ENCODE data around the gene RIPK3. TPM values are rescaled to one million over a fixed set of nuclear protein-coding genes. Genes with fewer than 3 reads are reported as not detected.

RIPK3 gene
- total RNA-seq, 2 donors from 2014 or later, result 1.9 to 7.6 TPM

DNA sequence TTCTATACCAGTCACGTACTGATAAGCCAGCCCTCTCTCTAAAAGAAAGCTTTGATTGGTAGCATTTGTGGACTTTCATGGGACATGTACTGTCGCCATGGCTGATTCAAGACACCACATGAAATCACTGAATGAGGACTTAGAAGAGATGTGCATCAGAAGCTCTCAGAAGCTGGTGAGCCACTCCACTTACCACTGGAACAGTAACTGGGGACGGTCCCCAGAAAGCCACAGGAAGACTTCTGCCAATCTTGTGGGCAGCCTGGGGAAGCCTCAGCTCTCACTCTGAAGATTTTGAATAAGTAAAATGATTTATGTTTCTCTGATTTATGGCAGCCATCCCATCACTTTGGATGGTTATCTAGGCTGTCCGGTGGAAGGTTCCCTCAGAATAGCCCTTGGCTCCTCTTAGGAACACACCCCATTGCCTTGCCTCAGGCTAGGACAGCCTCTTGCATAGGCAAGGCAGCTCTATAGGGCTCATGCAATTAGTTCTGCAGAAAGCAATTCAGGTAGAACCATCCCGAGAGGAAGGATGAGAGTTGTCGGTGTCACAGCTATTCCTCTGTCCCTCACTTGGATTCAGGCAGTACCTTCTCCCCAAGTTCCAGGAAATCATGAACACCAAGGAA is 50.0 kb downstream of the RIPK3 start:
- H3K9me3 ChIP-seq, result no peaks in the 10 kb centered on the region
- H3K4me1 ChIP-seq (replicated peaks), result no peaks in the 10 kb centered on the region
- DNase-seq (ENCODE audit: low spot score), result no peak
- H3K27ac ChIP-seq, result no peak overlapping the region
- intact Hi-C loops (cut with DNase I), result no loop called here
- 78% methylated on average over 6 of the region's 6 CpGs for WGBS
- TF ChIP-seq, protein P1, sequence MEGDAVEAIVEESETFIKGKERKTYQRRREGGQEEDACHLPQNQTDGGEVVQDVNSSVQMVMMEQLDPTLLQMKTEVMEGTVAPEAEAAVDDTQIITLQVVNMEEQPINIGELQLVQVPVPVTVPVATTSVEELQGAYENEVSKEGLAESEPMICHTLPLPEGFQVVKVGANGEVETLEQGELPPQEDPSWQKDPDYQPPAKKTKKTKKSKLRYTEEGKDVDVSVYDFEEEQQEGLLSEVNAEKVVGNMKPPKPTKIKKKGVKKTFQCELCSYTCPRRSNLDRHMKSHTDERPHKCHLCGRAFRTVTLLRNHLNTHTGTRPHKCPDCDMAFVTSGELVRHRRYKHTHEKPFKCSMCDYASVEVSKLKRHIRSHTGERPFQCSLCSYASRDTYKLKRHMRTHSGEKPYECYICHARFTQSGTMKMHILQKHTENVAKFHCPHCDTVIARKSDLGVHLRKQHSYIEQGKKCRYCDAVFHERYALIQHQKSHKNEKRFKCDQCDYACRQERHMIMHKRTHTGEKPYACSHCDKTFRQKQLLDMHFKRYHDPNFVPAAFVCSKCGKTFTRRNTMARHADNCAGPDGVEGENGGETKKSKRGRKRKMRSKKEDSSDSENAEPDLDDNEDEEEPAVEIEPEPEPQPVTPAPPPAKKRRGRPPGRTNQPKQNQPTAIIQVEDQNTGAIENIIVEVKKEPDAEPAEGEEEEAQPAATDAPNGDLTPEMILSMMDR (IDR thresholded peaks at IDR 0.05), result no peak
- TF ChIP-seq POLR2AphosphoS5 (IDR thresholded peaks at IDR 0.05) (no peak), POLR2A (IDR thresholded peaks at IDR 0.05) (no peak)
- no peaks in the 10 kb centered on the region for H3K36me3 ChIP-seq
- no peak overlapping the region for H3K4me3 ChIP-seq
- no peaks in the 10 kb centered on the region for H3K27me3 ChIP-seq (replicated peaks; ENCODE audit: insufficient read depth)

DNA sequence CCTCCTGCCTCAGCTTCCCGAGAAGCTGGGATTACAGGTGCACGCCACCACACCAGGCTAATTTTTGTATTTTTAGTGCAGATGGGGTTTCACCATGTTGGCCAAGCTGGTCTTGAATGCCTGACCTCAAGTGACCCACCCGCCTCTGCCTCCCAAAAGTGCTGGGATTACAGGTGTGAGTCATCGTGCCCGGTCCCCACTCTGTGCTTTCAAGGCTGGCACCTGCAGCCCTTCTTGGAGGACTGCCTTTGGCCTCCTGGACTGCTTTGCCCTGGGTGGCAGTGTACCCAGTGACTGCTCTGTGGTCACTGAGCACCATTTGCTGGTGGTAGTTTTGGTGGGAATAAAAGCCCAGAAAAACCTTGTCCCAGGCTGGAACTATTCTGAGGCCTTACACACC is 52.8 kb downstream of the RIPK3 start:
- intact Hi-C loops (cut with DNase I), result no loop called here
- TF ChIP-seq POLR2A (IDR thresholded peaks at IDR 0.05), result no peak
- TF ChIP-seq, protein P1 (IDR thresholded peaks at IDR 0.05), result no peak
- no peak for TF ChIP-seq POLR2AphosphoS5 (IDR thresholded peaks at IDR 0.05)
- WGBS, result 96% methylated on average over 5 of the region's 5 CpGs
- Histone ChIP-seq H3K4me3 (no peak overlapping the region), H3K36me3 (no peaks in the 10 kb centered on the region), H3K27ac (no peak overlapping the region), H3K4me1 (replicated peaks) (no peaks in the 10 kb centered on the region), H3K27me3 (replicated peaks; ENCODE audit: insufficient read depth) (no peaks in the 10 kb centered on the region), H3K9me3 (no peaks in the 10 kb centered on the region)
- no peak for DNase-seq (ENCODE audit: low spot score)

Small RNA genes within 50 kb of the gene (small RNA-seq; reads per million reads assigned to genes)
- 0 reads per million in 2 donors for gene RF00026

Other genes with a start within 250 kb of the RIPK3 start
- 10 to 100 TPM; 15.4 to 21.8 TPM for gene PCK2, start 245.7 kb downstream of the RIPK3 start, total RNA-seq
- gene DCAF11, start 225.2 kb downstream of the RIPK3 start, total RNA-seq, result 100 to 1,000 TPM; 111 to 115 TPM
- 1 to 10 TPM; 4.3 to 4.7 TPM for gene NRL, start 225.0 kb downstream of the RIPK3 start, total RNA-seq
- gene FITM1, start 209.3 kb downstream of the RIPK3 start, total RNA-seq, result 1 to 10 TPM in 1 of 2 donors, not detected in 1; 2.0 TPM
- 100 to 1,000 TPM in 1 of 2 donors, 10 to 100 TPM in 1; 85.4 to 213 TPM for gene PSME1, start 203.8 kb downstream of the RIPK3 start, total RNA-seq
- gene EMC9, start 198.4 kb downstream of the RIPK3 start, total RNA-seq, result 10 to 100 TPM; 13.1 to 13.6 TPM
- 10 to 100 TPM; 34.5 to 89.3 TPM for gene PSME2, start 193.4 kb downstream of the RIPK3 start, total RNA-seq
- 10 to 100 TPM; 73.8 to 76.9 TPM for gene RNF31, start 192.5 kb downstream of the RIPK3 start, total RNA-seq
- gene IRF9, start 178.7 kb downstream of the RIPK3 start, total RNA-seq, result 10 to 100 TPM; 61.5 to 82.9 TPM
- 10 to 100 TPM in 1 of 2 donors, 1 to 10 TPM in 1; 5.6 to 25.4 TPM for gene REC8, start 167.9 kb downstream of the RIPK3 start, total RNA-seq
- 10 to 100 TPM; 42.6 to 44.5 TPM for gene IPO4, start 151.2 kb downstream of the RIPK3 start, total RNA-seq
- gene TM9SF1, start 144.6 kb downstream of the RIPK3 start, total RNA-seq, result 100 to 1,000 TPM in 1 of 2 donors, 10 to 100 TPM in 1; 68.9 to 113 TPM
- gene TSSK4, start 134.3 kb downstream of the RIPK3 start, total RNA-seq, result 1 to 10 TPM in 1 of 2 donors, not detected in 1; 1.2 TPM
- 10 to 100 TPM; 61.5 to 66.8 TPM for gene CHMP4A, start 126.5 kb downstream of the RIPK3 start, total RNA-seq
- gene MDP1, start 123.9 kb downstream of the RIPK3 start, total RNA-seq, result 10 to 100 TPM; 19.1 to 25.5 TPM
- gene NEDD8, start 107.6 kb downstream of the RIPK3 start, total RNA-seq, result 100 to 1,000 TPM; 114 to 185 TPM
- gene GMPR2, start 107.1 kb downstream of the RIPK3 start, total RNA-seq, result 100 to 1,000 TPM in 1 of 2 donors, 10 to 100 TPM in 1; 54.5 to 106 TPM
- 10 to 100 TPM; 65.5 to 66.8 TPM for gene TINF2, start 97.4 kb downstream of the RIPK3 start, total RNA-seq
- 10 to 100 TPM in 1 of 2 donors, 1 to 10 TPM in 1; 6.6 to 11.4 TPM for gene TGM1, start 76.8 kb downstream of the RIPK3 start, total RNA-seq
- gene RABGGTA, start 68.4 kb downstream of the RIPK3 start, total RNA-seq, result 10 to 100 TPM; 45.5 to 63.5 TPM
- 10 to 100 TPM; 16.9 to 74.0 TPM for gene DHRS1, start 40.2 kb downstream of the RIPK3 start, total RNA-seq
- gene NOP9, start 40.1 kb downstream of the RIPK3 start, total RNA-seq, result 10 to 100 TPM; 21.2 to 22.9 TPM
- gene CIDEB, start 32.0 kb downstream of the RIPK3 start, total RNA-seq, result 10 to 100 TPM in 1 of 2 donors, 1 to 10 TPM in 1; 9.1 to 17.8 TPM
- 10 to 100 TPM; 19.5 to 27.3 TPM for gene LTB4R2, start 29.9 kb downstream of the RIPK3 start, total RNA-seq
- gene LTB4R, start 28.5 kb downstream of the RIPK3 start, total RNA-seq, result 10 to 100 TPM; 11.8 to 14.2 TPM
- gene ADCY4, start 4.9 kb downstream of the RIPK3 start, total RNA-seq, result 10 to 100 TPM; 19.4 to 28.7 TPM
- 10 to 100 TPM in 1 of 2 donors, 1 to 10 TPM in 1; 6.3 to 41.1 TPM for gene NFATC4, start 28.2 kb upstream of the RIPK3 start, total RNA-seq
- 10 to 100 TPM; 10.5 to 26.5 TPM for gene NYNRIN, start 59.0 kb upstream of the RIPK3 start, total RNA-seq
- gene CBLN3, start 89.7 kb upstream of the RIPK3 start, total RNA-seq, result 10 to 100 TPM in 1 of 2 donors, 1 to 10 TPM in 1; 2.4 to 11.1 TPM
- gene KHNYN, start 90.0 kb upstream of the RIPK3 start, total RNA-seq, result 10 to 100 TPM; 57.0 to 91.2 TPM
- 10 to 100 TPM; 49.5 to 64.4 TPM for gene SDR39U1, start 102.8 kb upstream of the RIPK3 start, total RNA-seq
- not detected for gene CMA1, start 168.3 kb upstream of the RIPK3 start, total RNA-seq
- 1 to 10 TPM in 1 of 2 donors, not detected in 1; 3.9 TPM for gene CTSG, start 236.3 kb upstream of the RIPK3 start, total RNA-seq

Data from prostate gland (tissue), 2 donors.